T-helper 2 cell treated with Interferon-gamma antibody and Interleukin-4, amounts not matched to agents 5 μg/mL and 100 μg/mL, for 36 hours (primary cell): Measurements from ENCODE around the gene SLC6A9.

Source experiments
- DNase-seq: peaks from one replicate; pipeline ENCODE4 v3.0.0; 2021; ENCODE audit warnings: low spot score
- H3K27ac Mint-ChIP-seq: one replicate; pipeline ENCODE4 v1.8.0; 2021; ENCODE audit warnings: mild to moderate bottlenecking, mixed read lengths
- H3K27me3 Mint-ChIP-seq: one replicate; pipeline ENCODE4 v1.8.0; 2021; ENCODE audit warnings: low read depth, mixed read lengths
- H3K36me3 Mint-ChIP-seq: one replicate; pipeline ENCODE4 v1.8.0; 2021; ENCODE audit warnings: low read depth, mixed read lengths
- H3K4me1 Mint-ChIP-seq: one replicate; pipeline ENCODE4 v1.8.0; 2021; ENCODE audit warnings: low read depth, mixed read lengths
- H3K4me3 Mint-ChIP-seq: one replicate; pipeline ENCODE4 v1.8.0; 2022; ENCODE audit warnings: mild to moderate bottlenecking, moderate library complexity, mixed read lengths
- H3K9me3 Mint-ChIP-seq: one replicate; pipeline ENCODE4 v1.8.0; 2021; ENCODE audit warnings: mixed read lengths

The SLC6A9 gene

GRCh38 chr1:44029260-44029910 lies 1.9 kb downstream of the SLC6A9 start:
- peak overlapping the region; percentile 96 for H3K27ac Mint-ChIP-seq
- no peaks in the 10 kb centered on the region for H3K27me3 Mint-ChIP-seq
- peaks cover 30% of the 10 kb centered on the region for H3K4me1 Mint-ChIP-seq
- H3K9me3 Mint-ChIP-seq, result no peaks in the 10 kb centered on the region
- H3K4me3 Mint-ChIP-seq, result peak overlapping the region; percentile 95
- no peak for DNase-seq
- no peaks in the 10 kb centered on the region for H3K36me3 Mint-ChIP-seq

- no peaks in the 10 kb centered on the region for H3K9me3 Mint-ChIP-seq
- no peaks in the 10 kb centered on the region for H3K36me3 Mint-ChIP-seq
- H3K27ac Mint-ChIP-seq, result no peak overlapping the region
- peaks cover 23% of the 10 kb centered on the region for H3K4me1 Mint-ChIP-seq
- H3K4me3 Mint-ChIP-seq, result no peak overlapping the region
- no peaks in the 10 kb centered on the region for H3K27me3 Mint-ChIP-seq
- no peak for DNase-seq
These were observed 3.9 kb downstream of the SLC6A9 start for GRCh38 chr1:44027320-44027719.

GRCh38 chr1:44025816-44026215 lies 5.4 kb downstream of the SLC6A9 start:
- H3K9me3 Mint-ChIP-seq, result no peaks in the 10 kb centered on the region
- H3K4me3 Mint-ChIP-seq, result no peak overlapping the region
- H3K4me1 Mint-ChIP-seq, result peaks cover 17% of the 10 kb centered on the region
- no peak overlapping the region for H3K27ac Mint-ChIP-seq
- DNase-seq, result no peak
- no peaks in the 10 kb centered on the region for H3K27me3 Mint-ChIP-seq
- no peaks in the 10 kb centered on the region for H3K36me3 Mint-ChIP-seq

GRCh38 chr1:44024903-44025525 lies 6.2 kb downstream of the SLC6A9 start:
- no peaks in the 10 kb centered on the region for H3K27me3 Mint-ChIP-seq
- H3K27ac Mint-ChIP-seq, result no peak overlapping the region
- no peaks in the 10 kb centered on the region for H3K9me3 Mint-ChIP-seq
- no peak for DNase-seq
- H3K36me3 Mint-ChIP-seq, result no peaks in the 10 kb centered on the region
- H3K4me1 Mint-ChIP-seq, result peaks cover 17% of the 10 kb centered on the region
- no peak overlapping the region for H3K4me3 Mint-ChIP-seq

- no peak overlapping the region for H3K4me3 Mint-ChIP-seq
- peak overlapping the region; percentile 23 for H3K27ac Mint-ChIP-seq
- H3K27me3 Mint-ChIP-seq, result no peaks in the 10 kb centered on the region
- no peaks in the 10 kb centered on the region for H3K36me3 Mint-ChIP-seq
- DNase-seq, result no peak
- no peaks in the 10 kb centered on the region for H3K9me3 Mint-ChIP-seq
- peaks cover 11% of the 10 kb centered on the region for H3K4me1 Mint-ChIP-seq
These were observed 7.0 kb downstream of the SLC6A9 start for GRCh38 chr1:44024031-44024902.

- H3K36me3 Mint-ChIP-seq, result no peaks in the 10 kb centered on the region
- no peak overlapping the region for H3K27ac Mint-ChIP-seq
- H3K9me3 Mint-ChIP-seq, result no peaks in the 10 kb centered on the region
- H3K4me3 Mint-ChIP-seq, result no peak overlapping the region
- H3K4me1 Mint-ChIP-seq, result no peaks in the 10 kb centered on the region
- H3K27me3 Mint-ChIP-seq, result no peaks in the 10 kb centered on the region
- no peak for DNase-seq
These were observed 9.5 kb downstream of the SLC6A9 start for GRCh38 chr1:44021581-44022321.

- Mint-ChIP-seq H3K4me1 (no peaks in the 10 kb centered on the region), H3K36me3 (no peaks in the 10 kb centered on the region), H3K9me3 (no peaks in the 10 kb centered on the region), H3K27ac (no peak overlapping the region), H3K27me3 (no peaks in the 10 kb centered on the region), H3K4me3 (no peak overlapping the region)
- DNase-seq, result no peak
These were observed 10.1 kb downstream of the SLC6A9 start for GRCh38 chr1:44021156-44021555.

GRCh38 chr1:44020464-44020863 lies 10.8 kb downstream of the SLC6A9 start:
- Mint-ChIP-seq H3K4me3 (no peak overlapping the region), H3K4me1 (no peaks in the 10 kb centered on the region), H3K9me3 (no peaks in the 10 kb centered on the region), H3K27me3 (no peaks in the 10 kb centered on the region), H3K27ac (no peak overlapping the region), H3K36me3 (no peaks in the 10 kb centered on the region)
- no peak for DNase-seq

- no peaks in the 10 kb centered on the region for H3K36me3 Mint-ChIP-seq
- no peak for DNase-seq
- no peaks in the 10 kb centered on the region for H3K27me3 Mint-ChIP-seq
- H3K4me3 Mint-ChIP-seq, result no peak overlapping the region
- H3K27ac Mint-ChIP-seq, result peak overlapping the region; percentile 20
- no peaks in the 10 kb centered on the region for H3K9me3 Mint-ChIP-seq
- no peaks in the 10 kb centered on the region for H3K4me1 Mint-ChIP-seq
These were observed 11.8 kb downstream of the SLC6A9 start for GRCh38 chr1:44019466-44019948.

- no peaks in the 10 kb centered on the region for H3K36me3 Mint-ChIP-seq
- no peaks in the 10 kb centered on the region for H3K4me1 Mint-ChIP-seq
- H3K4me3 Mint-ChIP-seq, result no peak overlapping the region
- H3K9me3 Mint-ChIP-seq, result no peaks in the 10 kb centered on the region
- DNase-seq, result no peak
- H3K27ac Mint-ChIP-seq, result no peak overlapping the region
- no peaks in the 10 kb centered on the region for H3K27me3 Mint-ChIP-seq
These were observed 14.3 kb downstream of the SLC6A9 start for GRCh38 chr1:44016890-44017400.

GRCh38 chr1:44016041-44016889 lies 15.0 kb downstream of the SLC6A9 start:
- H3K27ac Mint-ChIP-seq, result no peak overlapping the region
- DNase-seq, result no peak
- H3K9me3 Mint-ChIP-seq, result no peaks in the 10 kb centered on the region
- no peaks in the 10 kb centered on the region for H3K4me1 Mint-ChIP-seq
- H3K27me3 Mint-ChIP-seq, result no peaks in the 10 kb centered on the region
- no peaks in the 10 kb centered on the region for H3K36me3 Mint-ChIP-seq
- no peak overlapping the region for H3K4me3 Mint-ChIP-seq

- Mint-ChIP-seq H3K27me3 (no peaks in the 10 kb centered on the region), H3K27ac (no peak overlapping the region), H3K36me3 (no peaks in the 10 kb centered on the region), H3K9me3 (no peaks in the 10 kb centered on the region), H3K4me1 (no peaks in the 10 kb centered on the region), H3K4me3 (no peak overlapping the region)
- no peak for DNase-seq
These were observed 16.1 kb downstream of the SLC6A9 start for GRCh38 chr1:44015206-44015605.
